Right lobe of liver (tissue), 4 donors: ENCODE measurements around the gene PPP1R26.

Experiments used
- POLR2A ChIP-seq: fragments of 450-650 bp; IDR thresholded peaks from one replicate; pipeline ENCODE4 v1.6.1; 2017; ENCODE audit warnings: antibody characterized with exemption, mild to moderate bottlenecking
- TF ChIP-seq, protein P1 (sequence below), 4 donors: fragments of 200-600 bp in 3 of 4; fragments of 450-650 bp in 1 of 4; IDR thresholded peaks; one replicate each; pipeline versions ENCODE4 v1.5.1 to v1.8.0; 2016 to 2022; ENCODE audit warnings: antibody characterized with exemption in 4 of 4, mild to moderate bottlenecking in 2 of 4
- donor health status: DM: no; HTN: no; CAD: no.
- donor health status: DM: no; HTN: no; CAD: no.
- donor health status: DM: no; HTN: yes; CAD: no.

DNA sequence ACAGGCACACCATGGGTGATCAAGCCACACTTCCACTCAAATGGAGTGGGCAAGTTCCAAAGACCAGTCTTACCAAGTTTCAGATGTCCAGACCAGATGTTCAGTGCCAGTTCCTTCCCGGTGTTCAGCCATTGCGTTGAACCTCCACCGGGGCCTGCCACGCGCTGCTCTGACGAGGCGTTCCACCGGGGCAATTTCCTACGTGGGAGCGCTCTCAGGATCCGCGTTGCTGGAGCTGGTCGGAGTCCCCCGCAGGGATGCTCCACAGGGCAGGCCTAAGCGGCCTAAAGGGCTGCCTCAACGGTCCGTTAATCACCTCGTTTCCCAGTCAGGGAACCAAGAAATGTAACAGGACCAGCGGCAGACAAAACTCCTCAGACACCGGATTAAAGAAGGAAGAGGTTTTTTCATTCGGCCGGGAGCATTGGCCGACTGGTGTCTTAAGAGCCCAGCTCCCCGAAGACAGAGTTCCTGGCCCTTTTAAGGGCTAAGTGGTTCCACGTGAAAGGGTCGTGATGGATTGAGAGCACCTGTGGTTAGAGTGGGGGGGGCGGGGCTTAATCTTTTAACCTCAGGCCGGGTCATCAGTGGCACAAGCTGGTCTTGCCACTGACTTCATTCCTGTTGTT, 35.7 kb upstream of the PPP1R26 start:
- TF ChIP-seq, protein P1, sequence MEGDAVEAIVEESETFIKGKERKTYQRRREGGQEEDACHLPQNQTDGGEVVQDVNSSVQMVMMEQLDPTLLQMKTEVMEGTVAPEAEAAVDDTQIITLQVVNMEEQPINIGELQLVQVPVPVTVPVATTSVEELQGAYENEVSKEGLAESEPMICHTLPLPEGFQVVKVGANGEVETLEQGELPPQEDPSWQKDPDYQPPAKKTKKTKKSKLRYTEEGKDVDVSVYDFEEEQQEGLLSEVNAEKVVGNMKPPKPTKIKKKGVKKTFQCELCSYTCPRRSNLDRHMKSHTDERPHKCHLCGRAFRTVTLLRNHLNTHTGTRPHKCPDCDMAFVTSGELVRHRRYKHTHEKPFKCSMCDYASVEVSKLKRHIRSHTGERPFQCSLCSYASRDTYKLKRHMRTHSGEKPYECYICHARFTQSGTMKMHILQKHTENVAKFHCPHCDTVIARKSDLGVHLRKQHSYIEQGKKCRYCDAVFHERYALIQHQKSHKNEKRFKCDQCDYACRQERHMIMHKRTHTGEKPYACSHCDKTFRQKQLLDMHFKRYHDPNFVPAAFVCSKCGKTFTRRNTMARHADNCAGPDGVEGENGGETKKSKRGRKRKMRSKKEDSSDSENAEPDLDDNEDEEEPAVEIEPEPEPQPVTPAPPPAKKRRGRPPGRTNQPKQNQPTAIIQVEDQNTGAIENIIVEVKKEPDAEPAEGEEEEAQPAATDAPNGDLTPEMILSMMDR (IDR thresholded peaks at IDR 0.05): no peak
- no peak for TF ChIP-seq POLR2A
